Right cardiac atrium (tissue), 5 donors: Measurements from ENCODE around the gene FANCC. TPM values are rescaled to one million over a fixed set of nuclear protein-coding genes. Genes with fewer than 3 reads are reported as not detected.
A peak's percentile ranks its signal among the peaks of the same experiment; 100 is the strongest.
"Not testable (repeated sequence)": the region's sequence is repeated elsewhere in the genome, so short reads cannot be mapped to it uniquely, and the experiment has no call there.

Source experiments
- ATAC-seq, 2 donors: fragments of 200-7000 bp; cut with Tn5 transposase; one replicate each; pipeline versions ENCODE4 v1.8.0 to v1.9.1; 2020; ENCODE audit warnings: moderate library complexity in 2 of 2, mild to moderate bottlenecking in 1 of 2
- DNase-seq, 3 donors: peaks; one replicate each; pipeline ENCODE4 v3.0.0-alpha.2; 2020
- H3K27ac ChIP-seq: one replicate; pipeline ENCODE4 v1.5.1; 2013; ENCODE audit warnings: mild to moderate bottlenecking, low read length, control low read depth, moderate library complexity
- H3K27me3 ChIP-seq: one replicate; pipeline ENCODE4 v1.6.1; 2013; ENCODE audit not compliant: control insufficient read depth, insufficient read depth
- H3K4me1 ChIP-seq: one replicate; pipeline ENCODE4 v1.6.1; 2013; ENCODE audit warnings: low read length; ENCODE audit not compliant: control insufficient read depth, insufficient read depth
- H3K4me3 ChIP-seq: one replicate; pipeline ENCODE4 v1.5.1; 2013; ENCODE audit warnings: low read length, control low read depth
- H3K9me3 ChIP-seq: one replicate; pipeline ENCODE4 v1.6.1; 2013; ENCODE audit warnings: low read length; ENCODE audit not compliant: control insufficient read depth
- WGBS: extraction: QIAGEN DNeasy Blood & Tissue Kit; methylation state at CpG from one replicate; pipeline ENCODE4 v1.1.7; 2013; 5-methylcytosine and 5-hydroxymethylcytosine counted together
- intact Hi-C, 4 donors: fragments of 100-400 bp; cut with DNase I; formaldehyde crosslinking; loops; one replicate each; pipeline versions ENCODE4 v1.11.0 to v1.14.0; 2022 to 2023
- polyA plus RNA-seq: library from polyadenylated mRNA; stranded (reverse); fragments of 200-250 nt; gene quantifications from one replicate; pipeline ENCODE4 v1.2.3, GENCODE V29; 2013
- total RNA-seq, 4 donors: library from RNA; stranded (reverse); fragmentation: NEBNext Ultra II Directional; extraction: Animal tissue kit (Norgen Biotek cat#: 25700); gene quantifications; one replicate each; pipeline ENCODE4 v1.2.1, GENCODE V29; 2021
- donor health status: healthy with polysubstance abuse.
- donor health status: DM: no; HTN: yes; CAD: no.
- donor health status: DM: no; HTN: no; CAD: no.
- donor health status: DM: no; HTN: yes; CAD: no; lungs with severe emphysema.
- donor health status: DM: yes; HTN: yes; CAD: no.

FANCC gene
- total and polyA plus RNA-seq, 5 donors, result 3.2 to 6.6 (median 4.3) TPM

DNA sequence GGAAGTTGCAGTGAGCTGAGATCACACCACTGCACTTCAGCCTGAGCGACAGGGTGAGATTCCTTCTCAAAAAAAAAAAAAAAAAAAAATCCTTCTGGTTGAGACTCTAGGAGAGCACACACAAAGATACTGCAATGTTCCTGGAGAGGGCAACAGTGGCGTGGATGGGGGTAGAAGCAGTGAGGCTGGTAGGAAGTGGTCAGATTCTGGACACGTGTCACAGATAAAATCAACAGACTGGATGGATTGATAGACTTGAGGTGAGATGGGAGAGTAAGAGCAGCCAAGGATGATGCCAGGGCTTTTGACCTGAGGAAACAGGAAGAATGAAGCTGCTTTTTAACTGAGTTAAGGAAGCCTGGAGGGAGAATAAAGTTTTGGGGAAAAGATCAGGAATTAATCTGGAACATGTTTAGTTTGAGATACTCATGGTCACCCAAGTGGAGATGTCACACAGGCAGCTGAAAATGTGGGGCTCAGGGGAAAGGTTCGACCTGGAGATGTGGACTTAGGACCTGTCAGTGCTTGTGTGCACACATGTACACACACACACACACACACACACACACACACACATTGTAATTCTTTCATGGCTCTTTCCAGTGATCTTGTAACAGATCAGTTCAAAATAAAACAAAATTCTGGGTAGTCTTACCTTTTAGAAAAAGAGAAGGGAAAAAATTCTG lies 88.1 kb downstream of the FANCC start:
- Histone ChIP-seq H3K4me3 (no peak overlapping the region), H3K27ac (no peak overlapping the region), H3K27me3 (no peaks in the 10 kb centered on the region), H3K9me3 (no peaks in the 10 kb centered on the region), H3K4me1 (no peaks in the 10 kb centered on the region)
- intact Hi-C loops, result no loop called here
- DNase-seq, result no peak
- ATAC-seq, result no peak
- WGBS, result 95% methylated on average over 4 of the region's 4 CpGs

GRCh38 chr9:95226921-95227320 lies 90.6 kb downstream of the FANCC start:
- Histone ChIP-seq H3K9me3 (no peaks in the 10 kb centered on the region), H3K27me3 (no peaks in the 10 kb centered on the region), H3K4me1 (no peaks in the 10 kb centered on the region), H3K4me3 (no peak overlapping the region), H3K27ac (no peak overlapping the region)
- 80% methylated on average over 7 of the region's 7 CpGs for WGBS
- intact Hi-C loops, result no loop called here
- DNase-seq, result no peak
- ATAC-seq, result no peak

DNA sequence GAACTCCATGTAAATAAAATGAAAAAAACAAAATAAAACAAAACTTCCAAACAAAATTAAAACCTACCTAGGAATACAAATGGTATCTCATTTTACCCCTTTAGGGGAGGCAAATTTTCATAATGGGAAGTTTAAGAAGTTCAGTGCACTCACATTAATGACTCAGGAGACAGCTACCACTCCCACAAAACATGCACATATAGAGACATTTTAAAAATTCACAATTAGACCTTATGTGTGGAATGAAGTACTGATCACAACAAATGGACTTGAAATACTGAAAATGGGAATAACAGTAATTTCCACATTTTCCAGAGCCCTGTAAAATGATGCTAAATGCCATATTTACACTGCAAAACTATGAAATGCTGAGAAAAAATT lies 91.8 kb downstream of the FANCC start:
- no peak for DNase-seq
- no peaks in the 10 kb centered on the region for H3K27me3 ChIP-seq
- H3K4me3 ChIP-seq, result no peak overlapping the region
- no peak for ATAC-seq
- intact Hi-C loops, result no loop called here
- H3K4me1 ChIP-seq, result no peaks in the 10 kb centered on the region
- H3K9me3 ChIP-seq, result no peaks in the 10 kb centered on the region
- no peak overlapping the region for H3K27ac ChIP-seq

DNA sequence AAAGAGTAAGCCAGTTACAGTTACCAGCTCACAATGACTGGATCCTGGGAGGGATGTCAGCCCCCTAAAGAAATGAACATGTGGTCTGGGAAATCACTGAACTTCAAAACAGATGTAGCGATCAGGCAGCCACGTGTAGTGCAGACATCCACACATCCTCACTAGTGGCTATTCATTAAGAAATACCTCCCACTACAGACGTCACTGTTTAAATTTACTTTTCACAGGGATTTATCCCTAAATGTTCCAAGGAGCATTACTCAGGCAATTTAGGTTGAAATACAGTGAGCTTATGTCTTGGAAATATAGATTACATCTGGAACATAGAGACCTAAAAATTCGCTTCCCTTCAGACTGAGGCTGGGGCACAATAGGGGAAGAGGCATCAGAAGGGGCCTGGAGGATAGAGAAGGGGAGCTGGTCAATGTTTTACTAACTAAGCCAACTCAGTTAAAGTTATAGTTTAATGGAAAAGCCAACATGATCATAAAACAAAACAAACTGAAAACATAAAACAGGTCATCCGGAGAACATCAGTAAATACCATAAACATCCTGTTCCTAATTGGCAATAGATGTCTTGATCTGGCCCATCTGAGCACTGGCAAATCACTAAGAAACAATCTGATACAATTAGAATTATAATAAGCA lies 92.3 kb downstream of the FANCC start:
- H3K27ac ChIP-seq, result no peak overlapping the region
- H3K9me3 ChIP-seq, result no peaks in the 10 kb centered on the region
- no peaks in the 10 kb centered on the region for H3K27me3 ChIP-seq
- DNase-seq (no peak), ATAC-seq (no peak)
- H3K4me1 ChIP-seq, result no peaks in the 10 kb centered on the region
- WGBS, result 74% methylated on average over 5 of the region's 5 CpGs
- intact Hi-C loops, result no loop called here
- no peak overlapping the region for H3K4me3 ChIP-seq

DNA sequence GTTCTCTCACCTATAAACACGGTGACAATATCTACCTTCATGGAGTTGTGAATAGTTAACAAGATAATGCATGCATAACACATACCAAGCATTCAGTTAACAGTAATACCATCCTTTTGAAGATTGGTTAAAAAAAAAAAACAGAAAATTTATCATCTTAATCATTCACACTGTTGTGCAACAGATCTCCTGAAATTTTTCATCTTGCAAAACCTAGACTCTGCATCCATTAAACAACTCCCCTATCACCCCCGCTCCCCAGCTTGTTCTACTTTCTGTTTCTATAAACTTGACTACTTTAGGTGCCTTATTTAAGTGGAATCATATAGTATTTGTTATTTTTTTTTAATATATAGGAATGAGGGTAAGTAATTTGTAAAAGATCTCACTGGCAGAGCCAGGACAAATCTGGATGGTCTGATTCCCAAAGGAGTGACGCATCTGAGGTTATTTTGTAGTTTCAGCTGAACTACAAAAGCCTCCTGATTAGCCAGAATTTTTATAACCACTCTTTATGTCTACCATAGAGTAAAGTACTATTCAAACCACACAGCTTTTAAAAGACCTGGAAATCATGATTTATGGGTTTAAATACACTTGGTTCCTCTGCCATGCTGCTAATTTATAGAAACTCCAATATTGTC lies 93.0 kb downstream of the FANCC start:
- no peak overlapping the region for H3K27ac ChIP-seq
- intact Hi-C loops, result no loop called here
- no peaks in the 10 kb centered on the region for H3K27me3 ChIP-seq
- H3K9me3 ChIP-seq, result no peaks in the 10 kb centered on the region
- H3K4me1 ChIP-seq, result no peaks in the 10 kb centered on the region
- no peak for ATAC-seq
- no peak for DNase-seq
- no peak overlapping the region for H3K4me3 ChIP-seq
- 86% methylated on average over 3 of the region's 3 CpGs for WGBS

DNA sequence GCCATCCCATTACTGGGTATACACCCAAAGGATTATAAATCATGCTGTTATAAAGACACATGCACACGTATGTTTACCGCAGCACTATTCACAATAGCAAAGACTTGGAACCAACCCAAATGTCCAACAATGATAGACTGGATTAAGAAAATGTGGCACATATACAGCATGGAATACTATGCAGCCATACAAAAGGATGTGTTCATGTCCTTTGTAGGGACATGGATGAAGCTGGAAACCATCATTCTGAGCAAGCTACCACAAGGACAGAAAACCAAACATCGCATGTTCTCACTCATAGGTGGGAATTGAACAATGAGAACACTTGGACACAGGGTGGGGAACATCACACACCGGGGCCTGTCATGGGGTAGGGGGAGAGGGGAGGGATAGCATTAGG lies 97.2 kb downstream of the FANCC start:
- H3K4me1 ChIP-seq, H3K4me3 ChIP-seq, H3K9me3 ChIP-seq, H3K27me3 ChIP-seq, intact Hi-C loops, DNase-seq, H3K27ac ChIP-seq, ATAC-seq: not testable (repeated sequence)
- WGBS, result 99% methylated on average over 3 of the region's 4 CpGs

- no peaks in the 10 kb centered on the region for H3K4me1 ChIP-seq
- H3K27me3 ChIP-seq, result no peaks in the 10 kb centered on the region
- no peak for ATAC-seq
- intact Hi-C loops, result no loop called here
- H3K27ac ChIP-seq, result no peak overlapping the region
- 71% methylated on average over 4 of the region's 4 CpGs for WGBS
- DNase-seq, result no peak
- no peak overlapping the region for H3K4me3 ChIP-seq
- no peaks in the 10 kb centered on the region for H3K9me3 ChIP-seq
Observed at GRCh38 chr9:95218773-95219172, 98.7 kb downstream of the FANCC start.

GRCh38 chr9:95217936-95218335 lies 99.6 kb downstream of the FANCC start:
- Histone ChIP-seq H3K4me3 (no peak overlapping the region), H3K27ac (no peak overlapping the region), H3K27me3 (no peaks in the 10 kb centered on the region), H3K9me3 (no peaks in the 10 kb centered on the region), H3K4me1 (no peaks in the 10 kb centered on the region)
- DNase-seq, result no peak
- no peak for ATAC-seq
- intact Hi-C loops, result no loop called here
- WGBS, result 90% methylated on average over 5 of the region's 5 CpGs

- WGBS, result 73% methylated on average over 5 of the region's 5 CpGs
- DNase-seq, result no peak
- intact Hi-C loops, result no loop called here
- H3K9me3 ChIP-seq, result no peaks in the 10 kb centered on the region
- H3K27me3 ChIP-seq, result no peaks in the 10 kb centered on the region
- H3K27ac ChIP-seq, result no peak overlapping the region
- no peak overlapping the region for H3K4me3 ChIP-seq
- ATAC-seq, result no peak
- no peaks in the 10 kb centered on the region for H3K4me1 ChIP-seq
Observed at GRCh38 chr9:95215336-95215898, 102.1 kb downstream of the FANCC start.

GRCh38 chr9:95213117-95213516 lies 104.4 kb downstream of the FANCC start:
- ATAC-seq, result no peak
- Histone ChIP-seq H3K27me3 (no peaks in the 10 kb centered on the region), H3K27ac (no peak overlapping the region), H3K9me3 (no peaks in the 10 kb centered on the region), H3K4me1 (no peaks in the 10 kb centered on the region), H3K4me3 (no peak overlapping the region)
- intact Hi-C loops, result no loop called here
- no peak for DNase-seq

DNA sequence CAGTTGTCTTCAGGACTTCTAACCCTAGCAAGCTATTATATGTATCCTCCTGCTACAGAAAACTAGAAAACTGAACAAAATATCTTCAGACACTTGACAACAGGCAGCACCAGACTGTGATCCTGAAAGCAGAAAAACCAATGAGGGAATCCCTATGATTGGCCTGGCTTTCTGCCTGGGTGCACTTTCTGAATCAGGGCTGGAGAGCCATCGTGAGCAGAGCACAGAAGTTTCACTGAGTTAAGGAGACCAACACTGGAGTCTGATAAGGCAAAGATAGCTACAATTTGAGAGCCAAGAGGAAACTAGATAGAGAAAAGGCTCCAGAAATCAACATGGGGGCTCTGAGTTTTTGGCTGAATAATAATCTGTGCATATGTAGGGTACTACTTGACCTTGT lies 106.5 kb downstream of the FANCC start:
- WGBS, result 20% methylated on average over 1 of the region's 1 CpG
- no peaks in the 10 kb centered on the region for H3K4me1 ChIP-seq
- H3K27me3 ChIP-seq, result no peaks in the 10 kb centered on the region
- no peak overlapping the region for H3K4me3 ChIP-seq
- ATAC-seq, result peak; percentile 59 to 67
- no peaks in the 10 kb centered on the region for H3K9me3 ChIP-seq
- H3K27ac ChIP-seq, result no peak overlapping the region
- peak in 1 of 3 donors; percentile 57 for DNase-seq
- intact Hi-C loops, result no loop called here
